GM18907 (cell line): Measurements from ENCODE around the gene TRIM49.
"Not testable (repeated sequence)": the region's sequence is repeated elsewhere in the genome, so short reads cannot be mapped to it uniquely, and the experiment has no call there.

Experiments
- ATAC-seq: cut with Tn5 transposase; IDR thresholded peaks from one replicate; pipeline ENCODE4 v1.9.1; 2021; ENCODE audit warnings: mild to moderate bottlenecking, moderate library complexity; ENCODE audit not compliant: unreplicated experiment

Gene TRIM49

GRCh38 chr11:89808475-89808874, at the start of gene TRIM49:
Gene TRIM49, minus strand, starts transcription at chr11:89808575. Its CDS starts 4,106 bp downstream, at chr11:89804469.
- ATAC-seq, result not testable (repeated sequence)

GRCh38 chr11:89826694-89827093, 18.3 kb upstream of the TRIM49 start:
- not testable (repeated sequence) for ATAC-seq

GRCh38 chr11:89820008-89820407, 11.6 kb upstream of the TRIM49 start:
- not testable (repeated sequence) for ATAC-seq

GRCh38 chr11:89813535-89813934, 5.2 kb upstream of the TRIM49 start:
- not testable (repeated sequence) for ATAC-seq

- not testable (repeated sequence) for ATAC-seq
Measured at GRCh38 chr11:89787506-89788063, 20.8 kb downstream of the TRIM49 start.

- not testable (repeated sequence) for ATAC-seq
Measured at GRCh38 chr11:89785726-89786125, 22.6 kb downstream of the TRIM49 start.

- not testable (repeated sequence) for ATAC-seq
Measured at GRCh38 chr11:89750822-89751221, 57.6 kb downstream of the TRIM49 start.
